ENCODE data around the gene PTPRN2. TPM values are rescaled to one million over a fixed set of nuclear protein-coding genes. Genes with fewer than 3 reads are reported as not detected.

Gene PTPRN2
- total RNA-seq, 1 experiment from 2014 or later = 1.7 TPM

DNA sequence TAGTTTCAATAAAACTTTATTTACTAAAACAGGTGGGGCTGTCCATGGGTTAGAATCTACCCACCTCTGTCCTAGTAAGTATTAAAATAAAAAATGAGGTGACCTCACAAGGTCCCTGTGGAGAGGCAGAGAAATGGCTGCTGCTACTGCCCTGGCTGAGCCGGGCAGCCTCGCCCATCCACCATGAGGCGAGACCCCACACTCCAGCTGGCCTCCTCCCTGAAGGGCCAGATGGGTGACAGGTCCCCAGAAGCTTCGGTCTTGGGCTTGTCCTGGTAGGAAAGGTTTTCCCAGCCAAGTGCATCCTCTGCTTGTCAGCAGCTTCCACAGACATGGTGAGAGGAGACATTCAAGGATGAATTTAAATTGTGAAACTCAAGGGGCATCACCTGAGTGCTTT is 565.8 kb downstream of the PTPRN2 start:
- H3K4me2 ChIP-seq (ENCODE audit: low read depth, low read length, poor library complexity, severe bottlenecking) = no peak overlapping the region
- no peak overlapping the region for H3K27ac ChIP-seq (ENCODE audit: low read length)
- no peaks in the 10 kb centered on the region for H3K36me3 ChIP-seq (ENCODE audit: insufficient read depth, low read length)
- H3K4me3 ChIP-seq (ENCODE audit: low read length) = no peak overlapping the region
- H2AFZ ChIP-seq (ENCODE audit: low read length) = no peak overlapping the region
- no peaks in the 10 kb centered on the region for H4K20me1 ChIP-seq (ENCODE audit: insufficient read depth, low read depth, low read length)
- H3K27me3 ChIP-seq (ENCODE audit: low read length) = no peaks in the 10 kb centered on the region
- H3K9ac ChIP-seq (ENCODE audit: low read length) = no peak overlapping the region
- no peak for DNase-seq
- H3K79me2 ChIP-seq (ENCODE audit: low read length) = no peaks in the 10 kb centered on the region
- H3K9me3 ChIP-seq (ENCODE audit: low read length) = no peaks in the 10 kb centered on the region
- H3K9me2 ChIP-seq (replicated peaks; ENCODE audit: insufficient read depth, low read length) = no peaks in the 10 kb centered on the region
- H3K4me1 ChIP-seq (ENCODE audit: low read length) = no peaks in the 10 kb centered on the region

DNA sequence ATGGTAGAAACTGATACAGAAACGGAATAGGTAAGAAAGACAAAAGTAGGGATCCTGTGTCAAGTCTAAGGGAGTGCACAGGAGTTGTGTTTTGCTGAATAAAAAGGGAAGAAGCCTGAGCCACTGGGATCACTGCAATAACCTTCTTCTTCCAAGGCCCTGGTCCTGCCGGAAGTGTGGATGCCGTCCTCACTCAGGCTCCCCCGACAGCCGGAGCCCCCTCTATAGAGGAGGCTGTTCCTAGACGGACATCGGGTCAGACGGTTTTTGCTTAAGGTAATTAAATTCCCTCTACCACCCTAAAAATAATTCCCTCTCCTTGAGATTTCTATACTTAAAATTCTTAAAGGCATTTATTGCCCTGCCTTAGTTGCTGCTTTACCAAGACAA is 566.9 kb downstream of the PTPRN2 start:
- no peak for DNase-seq
- Histone ChIP-seq H3K36me3 (ENCODE audit: insufficient read depth, low read length) (no peaks in the 10 kb centered on the region), H3K9me3 (ENCODE audit: low read length) (no peaks in the 10 kb centered on the region), H4K20me1 (ENCODE audit: insufficient read depth, low read depth, low read length) (no peaks in the 10 kb centered on the region), H3K4me3 (ENCODE audit: low read length) (no peak overlapping the region), H3K79me2 (ENCODE audit: low read length) (no peaks in the 10 kb centered on the region), H3K9ac (ENCODE audit: low read length) (no peak overlapping the region), H3K27me3 (ENCODE audit: low read length) (no peaks in the 10 kb centered on the region), H3K4me2 (ENCODE audit: low read depth, low read length, poor library complexity, severe bottlenecking) (no peak overlapping the region), H3K27ac (ENCODE audit: low read length) (no peak overlapping the region), H3K4me1 (ENCODE audit: low read length) (no peaks in the 10 kb centered on the region), H2AFZ (ENCODE audit: low read length) (no peak overlapping the region), H3K9me2 (replicated peaks; ENCODE audit: insufficient read depth, low read length) (no peaks in the 10 kb centered on the region)

- Histone ChIP-seq H3K27me3 (ENCODE audit: low read length) (no peaks in the 10 kb centered on the region), H3K79me2 (ENCODE audit: low read length) (no peaks in the 10 kb centered on the region), H3K9ac (ENCODE audit: low read length) (no peak overlapping the region), H3K4me2 (ENCODE audit: low read depth, low read length, poor library complexity, severe bottlenecking) (no peak overlapping the region), H3K4me1 (ENCODE audit: low read length) (no peaks in the 10 kb centered on the region), H3K9me3 (ENCODE audit: low read length) (no peaks in the 10 kb centered on the region), H3K4me3 (ENCODE audit: low read length) (no peak overlapping the region), H2AFZ (ENCODE audit: low read length) (no peak overlapping the region), H3K9me2 (replicated peaks; ENCODE audit: insufficient read depth, low read length) (no peaks in the 10 kb centered on the region), H4K20me1 (ENCODE audit: insufficient read depth, low read depth, low read length) (no peaks in the 10 kb centered on the region), H3K27ac (ENCODE audit: low read length) (no peak overlapping the region), H3K36me3 (ENCODE audit: insufficient read depth, low read length) (no peaks in the 10 kb centered on the region)
- DNase-seq = no peak
Measured at GRCh38 chr7:158019726-158020705, 567.6 kb downstream of the PTPRN2 start.

- Histone ChIP-seq H3K27me3 (ENCODE audit: low read length) (no peaks in the 10 kb centered on the region), H3K4me1 (ENCODE audit: low read length) (no peaks in the 10 kb centered on the region)
Measured at GRCh38 chr7:158018971-158019645, 568.5 kb downstream of the PTPRN2 start.

GRCh38 chr7:158018098-158018762 is 569.4 kb downstream of the PTPRN2 start:
- Histone ChIP-seq H3K4me2 (ENCODE audit: low read depth, low read length, poor library complexity, severe bottlenecking) (no peak overlapping the region), H3K4me3 (ENCODE audit: low read length) (no peak overlapping the region), H3K9me3 (ENCODE audit: low read length) (no peaks in the 10 kb centered on the region), H4K20me1 (ENCODE audit: insufficient read depth, low read depth, low read length) (no peaks in the 10 kb centered on the region), H3K9ac (ENCODE audit: low read length) (no peak overlapping the region), H3K9me2 (replicated peaks; ENCODE audit: insufficient read depth, low read length) (no peaks in the 10 kb centered on the region), H3K36me3 (ENCODE audit: insufficient read depth, low read length) (no peaks in the 10 kb centered on the region), H3K4me1 (ENCODE audit: low read length) (no peaks in the 10 kb centered on the region), H3K79me2 (ENCODE audit: low read length) (no peaks in the 10 kb centered on the region), H3K27me3 (ENCODE audit: low read length) (no peaks in the 10 kb centered on the region), H3K27ac (ENCODE audit: low read length) (no peak overlapping the region), H2AFZ (ENCODE audit: low read length) (no peak overlapping the region)
- no peak for DNase-seq

More at GRCh38 chr7:158018971-158019645, 568.5 kb downstream of the PTPRN2 start:
- no peak for DNase-seq
- Histone ChIP-seq H3K9me2 (replicated peaks; ENCODE audit: insufficient read depth, low read length) (no peaks in the 10 kb centered on the region), H3K9me3 (ENCODE audit: low read length) (no peaks in the 10 kb centered on the region), H3K79me2 (ENCODE audit: low read length) (no peaks in the 10 kb centered on the region), H3K27ac (ENCODE audit: low read length) (no peak overlapping the region), H3K4me3 (ENCODE audit: low read length) (no peak overlapping the region), H4K20me1 (ENCODE audit: insufficient read depth, low read depth, low read length) (no peaks in the 10 kb centered on the region), H3K36me3 (ENCODE audit: insufficient read depth, low read length) (no peaks in the 10 kb centered on the region), H2AFZ (ENCODE audit: low read length) (no peak overlapping the region), H3K4me2 (ENCODE audit: low read depth, low read length, poor library complexity, severe bottlenecking) (no peak overlapping the region), H3K9ac (ENCODE audit: low read length) (no peak overlapping the region)

DNA sequence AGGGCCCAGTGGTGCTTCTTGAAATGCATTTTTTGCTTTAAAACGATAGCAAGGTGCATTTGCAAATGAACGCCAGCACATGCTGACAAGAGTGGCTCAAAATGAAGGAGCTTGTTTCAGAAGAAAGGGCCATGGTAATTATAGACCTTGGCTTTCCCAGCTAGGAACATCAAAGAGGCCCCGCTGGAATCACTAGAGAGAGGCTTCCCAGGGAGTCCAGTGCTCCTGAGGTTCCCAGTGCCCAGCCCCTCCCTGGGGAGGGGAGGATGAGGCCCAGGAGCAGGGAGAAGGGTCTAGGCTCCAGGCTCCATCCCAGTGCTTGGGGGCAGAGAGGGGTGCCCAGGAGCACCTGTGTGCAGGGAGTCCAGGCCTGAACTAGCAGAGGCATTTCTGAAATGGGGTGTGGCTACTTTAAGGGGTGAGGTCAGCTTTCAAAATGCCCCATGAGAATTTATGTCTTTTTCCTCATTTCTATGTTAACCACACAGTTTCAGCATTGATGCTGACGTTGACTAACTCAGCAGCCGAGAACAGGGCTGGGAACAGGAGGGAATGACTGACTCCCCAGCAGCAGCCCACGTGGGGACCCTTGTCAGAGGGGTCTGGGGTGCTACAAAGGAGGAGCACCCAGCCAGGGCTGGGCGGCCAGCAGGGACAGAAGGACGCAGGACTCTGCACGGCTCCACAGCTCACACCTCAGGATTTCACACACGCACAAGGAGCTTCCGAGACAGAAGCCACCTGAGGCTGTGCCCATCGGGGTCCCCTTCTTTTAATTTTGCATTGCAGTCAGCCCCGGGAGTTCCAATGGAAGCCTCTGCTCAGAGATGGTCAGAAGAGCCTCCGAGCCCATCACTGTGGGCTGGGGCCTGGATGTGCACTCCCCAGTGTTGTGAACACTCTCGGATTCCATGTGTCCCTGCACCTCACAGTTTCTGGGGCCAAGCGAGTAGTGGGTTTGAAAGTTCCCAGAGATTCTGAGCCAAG is 570.2 kb downstream of the PTPRN2 start:
- H4K20me1 ChIP-seq (ENCODE audit: insufficient read depth, low read depth, low read length) = no peaks in the 10 kb centered on the region
- no peaks in the 10 kb centered on the region for H3K9me3 ChIP-seq (ENCODE audit: low read length)
- no peak overlapping the region for H3K4me3 ChIP-seq (ENCODE audit: low read length)
- no peak for DNase-seq
- no peaks in the 10 kb centered on the region for H3K36me3 ChIP-seq (ENCODE audit: insufficient read depth, low read length)
- no peak overlapping the region for H3K27ac ChIP-seq (ENCODE audit: low read length)
- no peaks in the 10 kb centered on the region for H3K27me3 ChIP-seq (ENCODE audit: low read length)
- no peak overlapping the region for H2AFZ ChIP-seq (ENCODE audit: low read length)
- H3K79me2 ChIP-seq (ENCODE audit: low read length) = no peaks in the 10 kb centered on the region
- H3K9ac ChIP-seq (ENCODE audit: low read length) = no peak overlapping the region
- no peaks in the 10 kb centered on the region for H3K9me2 ChIP-seq (replicated peaks; ENCODE audit: insufficient read depth, low read length)
- H3K4me1 ChIP-seq (ENCODE audit: low read length) = no peaks in the 10 kb centered on the region
- no peak overlapping the region for H3K4me2 ChIP-seq (ENCODE audit: low read depth, low read length, poor library complexity, severe bottlenecking)

DNA sequence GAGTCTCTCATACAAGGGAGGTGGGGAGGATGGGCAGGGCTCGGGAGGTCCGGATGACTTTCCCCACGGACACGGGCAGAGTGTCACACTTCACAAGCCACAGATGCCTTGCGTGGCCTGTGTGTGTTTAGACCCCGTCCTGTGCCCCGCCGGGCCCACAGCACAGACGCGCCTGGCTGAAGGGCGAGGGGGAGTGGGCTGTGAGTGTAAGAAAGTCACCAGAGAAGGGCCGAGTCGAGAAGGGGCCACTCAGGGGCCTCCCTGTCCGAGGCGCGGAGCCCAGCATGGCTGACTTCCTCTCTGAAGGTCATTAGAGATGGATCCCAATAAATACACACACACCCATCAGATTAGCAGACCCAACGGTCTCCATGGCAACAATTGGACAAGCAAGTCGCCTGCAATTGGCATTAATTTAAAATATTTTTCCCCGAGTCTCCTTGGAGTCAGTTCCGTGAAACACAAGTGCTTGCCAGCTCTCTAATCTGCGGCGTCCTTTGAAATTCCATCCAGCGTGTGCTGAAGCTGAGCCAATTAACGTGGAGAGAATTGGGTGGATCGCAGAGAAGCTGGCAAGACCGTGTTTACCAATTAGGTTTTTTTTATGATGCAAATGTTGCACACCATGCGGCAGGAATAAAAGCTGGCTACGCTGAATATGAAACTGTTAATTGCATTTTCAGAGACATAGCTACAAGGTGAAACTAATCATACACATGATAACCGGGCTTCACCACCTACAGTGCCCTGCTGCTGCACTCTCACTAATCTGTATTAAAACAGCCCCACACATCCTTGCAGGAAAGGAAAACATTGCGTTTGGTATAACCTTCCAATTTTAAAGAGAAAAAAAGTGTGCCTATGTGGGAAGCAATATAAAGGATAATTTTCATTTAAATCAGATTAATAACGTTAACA is 571.2 kb downstream of the PTPRN2 start:
- Histone ChIP-seq H3K4me2 (ENCODE audit: low read depth, low read length, poor library complexity, severe bottlenecking) (no peak overlapping the region), H4K20me1 (ENCODE audit: insufficient read depth, low read depth, low read length) (no peaks in the 10 kb centered on the region), H3K36me3 (ENCODE audit: insufficient read depth, low read length) (no peaks in the 10 kb centered on the region), H3K27ac (ENCODE audit: low read length) (no peak overlapping the region), H3K4me1 (ENCODE audit: low read length) (no peaks in the 10 kb centered on the region), H2AFZ (ENCODE audit: low read length) (no peak overlapping the region), H3K79me2 (ENCODE audit: low read length) (no peaks in the 10 kb centered on the region), H3K9ac (ENCODE audit: low read length) (no peak overlapping the region), H3K27me3 (ENCODE audit: low read length) (no peaks in the 10 kb centered on the region), H3K9me2 (replicated peaks; ENCODE audit: insufficient read depth, low read length) (no peaks in the 10 kb centered on the region), H3K9me3 (ENCODE audit: low read length) (no peaks in the 10 kb centered on the region), H3K4me3 (ENCODE audit: low read length) (no peak overlapping the region)
- DNase-seq = no peak
